Measurements from ENCODE around the gene SNRNP40. TPM values are rescaled to one million over a fixed set of nuclear protein-coding genes. Genes with fewer than 3 reads are reported as not detected.
"Not testable (repeated sequence)": the region's sequence is repeated elsewhere in the genome, so short reads cannot be mapped to it uniquely, and the experiment has no call there.

The SNRNP40 gene
- total RNA-seq, 1 experiment from 2014 or later: 288 TPM

- no peak overlapping the region for H3K4me2 ChIP-seq (ENCODE audit: low read length)
- intact Hi-C loops (cut with micrococcal nuclease): loop anchor here (1.0 to 10.0 kb wide), 2 partner anchors 71 to 79 kb away; no protein-coding TSS in a partner anchor
- TF ChIP-seq EZH2 (IDR thresholded peaks at IDR 0.05; ENCODE audit: low read length, unreplicated experiment): no peak
- TF ChIP-seq EZH2phosphoT487 (IDR thresholded peaks at IDR 0.05; ENCODE audit: borderline replicate concordance, low read length): no peak
- TF ChIP-seq CTCF (conservative IDR thresholded peaks at IDR 0.05; ENCODE audit: low read depth, low read length): no peak
- H3K9me2 ChIP-seq (replicated peaks; ENCODE audit: low read length): no peaks in the 10 kb centered on the region
- H3K27me3 ChIP-seq (ENCODE audit: low read length): no peaks in the 10 kb centered on the region
- no peaks in the 10 kb centered on the region for H4K20me1 ChIP-seq (ENCODE audit: low read length)
- peaks cover 13% of the 10 kb centered on the region; the same call in 1 of the 2 replicates for H3K4me1 ChIP-seq (ENCODE audit: insufficient read depth, low read length)
- H3K79me2 ChIP-seq (ENCODE audit: low read length): no peaks in the 10 kb centered on the region
- no peaks in the 10 kb centered on the region for H3K9me3 ChIP-seq (ENCODE audit: low read length)
- no peak overlapping the region for H3K27ac ChIP-seq (ENCODE audit: low read length)
- H3F3A ChIP-seq (ENCODE audit: low read length, unreplicated experiment): no peaks in the 10 kb centered on the region
- peaks cover 57% of the 10 kb centered on the region for H3K36me3 ChIP-seq (ENCODE audit: low read depth, low read length)
- POLR2A ChIA-PET (ENCODE audit: unreplicated experiment): interaction anchor here (0.6 kb wide), 1 partner anchor 428 kb away, joined by 3 read pairs; no protein-coding TSS in a partner anchor
- CTCF ChIA-PET: no interaction called here
- H2AFZ ChIP-seq (ENCODE audit: low read length): no peak overlapping the region
- H3K9ac ChIP-seq (ENCODE audit: low read length): no peak overlapping the region
- ATAC-seq (no peak), DNase-seq (no peak)
- H3K4me3 ChIP-seq (ENCODE audit: low read length): no peak overlapping the region
- no TSS peak for BruUV-seq (replicated peaks)
These were observed 33.2 kb downstream of the SNRNP40 start for GRCh38 chr1:31263408-31263807.

GRCh38 chr1:31262393-31262792, 34.2 kb downstream of the SNRNP40 start:
- H3F3A ChIP-seq (ENCODE audit: low read length, unreplicated experiment); BruUV-seq (replicated peaks); H3K9me3 ChIP-seq (ENCODE audit: low read length); DNase-seq; H3K4me2 ChIP-seq (ENCODE audit: low read length); H3K4me3 ChIP-seq (ENCODE audit: low read length); H3K9ac ChIP-seq (ENCODE audit: low read length); H3K9me2 ChIP-seq (replicated peaks; ENCODE audit: low read length); H3K79me2 ChIP-seq (ENCODE audit: low read length); CTCF ChIA-PET; ATAC-seq; H3K27ac ChIP-seq (ENCODE audit: low read length); H2AFZ ChIP-seq (ENCODE audit: low read length); H4K20me1 ChIP-seq (ENCODE audit: low read length); H3K27me3 ChIP-seq (ENCODE audit: low read length): not testable (repeated sequence)
- intact Hi-C loops (cut with micrococcal nuclease): loop anchor here (10.0 kb wide), 1 partner anchor 72 kb away; no protein-coding TSS in a partner anchor
- Histone ChIP-seq H3K36me3 (ENCODE audit: low read depth, low read length) (peaks cover 60% of the 10 kb centered on the region), H3K4me1 (ENCODE audit: insufficient read depth, low read length) (peaks cover 13% of the 10 kb centered on the region; the same call in 1 of the 2 replicates)
- POLR2A ChIA-PET (ENCODE audit: unreplicated experiment): interaction anchor here (0.6 to 0.7 kb wide), 2 partner anchors 34 to 312 kb away, joined by 4 to 12 read pairs; partner anchors contain the start of gene ZCCHC17

GRCh38 chr1:31261916-31262315, 34.7 kb downstream of the SNRNP40 start:
- Histone ChIP-seq H3K9ac (ENCODE audit: low read length) (no peak overlapping the region), H2AFZ (ENCODE audit: low read length) (no peak overlapping the region), H3F3A (ENCODE audit: low read length, unreplicated experiment) (no peaks in the 10 kb centered on the region), H3K79me2 (ENCODE audit: low read length) (no peaks in the 10 kb centered on the region), H3K27ac (ENCODE audit: low read length) (no peak overlapping the region), H3K4me2 (ENCODE audit: low read length) (no peak overlapping the region), H3K9me2 (replicated peaks; ENCODE audit: low read length) (no peaks in the 10 kb centered on the region), H3K9me3 (ENCODE audit: low read length) (no peaks in the 10 kb centered on the region), H3K4me3 (ENCODE audit: low read length) (no peak overlapping the region), H3K36me3 (ENCODE audit: low read depth, low read length) (peaks cover 60% of the 10 kb centered on the region), H3K27me3 (ENCODE audit: low read length) (no peaks in the 10 kb centered on the region), H3K4me1 (ENCODE audit: insufficient read depth, low read length) (peaks cover 13% of the 10 kb centered on the region; the same call in 1 of the 2 replicates), H4K20me1 (ENCODE audit: low read length) (no peaks in the 10 kb centered on the region)
- BruUV-seq (replicated peaks): no TSS peak
- TF ChIP-seq EZH2 (IDR thresholded peaks at IDR 0.05; ENCODE audit: low read length, unreplicated experiment) (no peak), EZH2phosphoT487 (IDR thresholded peaks at IDR 0.05; ENCODE audit: borderline replicate concordance, low read length) (no peak), CTCF (conservative IDR thresholded peaks at IDR 0.05; ENCODE audit: low read depth, low read length) (no peak)
- intact Hi-C loops (cut with micrococcal nuclease): loop anchor here (10.0 kb wide), 1 partner anchor 73 kb away; no protein-coding TSS in a partner anchor
- DNase-seq: peak; percentile 33
- CTCF ChIA-PET: interaction anchor here (0.6 kb wide), 1 partner anchor 77 kb away, joined by 3 read pairs; no protein-coding TSS in a partner anchor
- ATAC-seq: peak; percentile 95
- POLR2A ChIA-PET (ENCODE audit: unreplicated experiment): no interaction called here
